GM19023 (cell line): Measurements from ENCODE around the gene TPST2.

Experiments used
- ATAC-seq: cut with Tn5 transposase; IDR thresholded peaks from one replicate; pipeline ENCODE4 v1.9.1; 2021; ENCODE audit warnings: mild to moderate bottlenecking, moderate library complexity; ENCODE audit not compliant: unreplicated experiment

TPST2 gene

DNA sequence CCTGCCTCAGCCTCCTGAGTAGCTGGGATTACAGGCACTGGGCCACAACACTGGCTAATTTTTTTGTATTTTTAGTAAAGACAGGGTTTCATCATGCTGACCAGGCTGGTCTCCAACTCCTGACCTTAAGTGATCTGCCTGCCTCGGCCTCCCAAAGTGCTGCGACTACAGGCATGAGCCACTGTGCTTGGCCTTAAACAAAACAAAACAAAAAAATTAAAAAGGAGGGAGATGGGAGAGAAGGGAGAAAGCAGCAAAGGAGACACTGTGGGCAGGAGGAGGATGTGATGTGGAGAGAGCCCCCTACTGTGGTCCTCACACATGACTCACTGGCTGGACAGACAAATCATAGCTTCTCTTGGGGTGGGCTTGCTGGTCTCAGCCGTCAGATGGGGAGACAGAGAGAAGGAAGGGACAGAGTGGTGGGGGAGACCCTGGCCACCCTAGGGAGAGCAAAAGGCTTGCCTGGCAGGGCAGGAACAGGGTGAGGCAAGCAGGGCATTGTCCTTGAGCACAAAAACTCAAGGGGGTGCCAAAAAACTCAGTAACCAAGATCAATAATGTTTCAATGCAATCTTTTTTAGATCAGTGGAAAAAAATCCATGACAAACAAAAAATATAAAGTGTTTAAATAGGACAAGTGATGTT, 31.6 kb downstream of the TPST2 start:
- ATAC-seq, result no peak

DNA sequence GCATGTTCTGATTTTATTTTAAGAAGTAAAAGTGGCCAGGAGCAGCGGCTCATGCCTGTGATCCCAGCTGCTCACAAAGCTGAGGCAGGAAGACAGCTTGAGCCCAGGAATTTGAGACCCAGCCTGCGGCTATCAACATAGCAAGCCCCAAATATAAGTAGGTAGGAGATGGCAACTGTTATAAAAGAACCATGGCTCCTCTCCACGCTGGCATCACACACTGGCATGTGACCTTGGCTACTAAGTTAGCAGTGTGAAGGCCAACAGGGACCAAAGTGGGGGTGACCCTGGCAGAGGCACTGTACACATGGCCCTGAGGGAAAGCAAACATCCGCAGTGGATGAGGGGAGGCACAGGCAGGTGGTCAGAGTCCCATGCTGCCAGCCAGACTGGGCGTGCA, 33.0 kb downstream of the TPST2 start:
- ATAC-seq, result no peak

- no peak for ATAC-seq
Observed at GRCh38 chr22:26555478-26555877, 34.5 kb downstream of the TPST2 start.

DNA sequence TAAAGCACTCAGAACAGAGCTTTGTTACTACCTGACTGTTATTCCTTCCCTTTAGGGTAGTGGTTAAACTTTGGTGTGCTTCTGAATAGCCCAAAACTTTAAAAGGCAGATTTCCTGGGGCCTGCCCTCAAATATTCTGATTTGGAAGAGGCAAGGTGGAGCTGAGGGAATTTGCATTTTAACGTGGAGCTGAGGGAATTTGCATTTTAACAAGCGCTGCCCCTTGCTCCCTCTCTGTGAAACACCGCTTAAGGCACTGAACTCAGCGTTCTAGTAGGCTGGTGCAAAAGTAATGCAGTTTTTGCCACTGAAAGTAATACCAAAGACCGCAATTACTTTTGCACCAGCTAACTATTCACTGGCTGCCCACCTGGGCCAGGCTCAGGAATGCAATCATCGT, 35.0 kb downstream of the TPST2 start:
- ATAC-seq, result no peak

DNA sequence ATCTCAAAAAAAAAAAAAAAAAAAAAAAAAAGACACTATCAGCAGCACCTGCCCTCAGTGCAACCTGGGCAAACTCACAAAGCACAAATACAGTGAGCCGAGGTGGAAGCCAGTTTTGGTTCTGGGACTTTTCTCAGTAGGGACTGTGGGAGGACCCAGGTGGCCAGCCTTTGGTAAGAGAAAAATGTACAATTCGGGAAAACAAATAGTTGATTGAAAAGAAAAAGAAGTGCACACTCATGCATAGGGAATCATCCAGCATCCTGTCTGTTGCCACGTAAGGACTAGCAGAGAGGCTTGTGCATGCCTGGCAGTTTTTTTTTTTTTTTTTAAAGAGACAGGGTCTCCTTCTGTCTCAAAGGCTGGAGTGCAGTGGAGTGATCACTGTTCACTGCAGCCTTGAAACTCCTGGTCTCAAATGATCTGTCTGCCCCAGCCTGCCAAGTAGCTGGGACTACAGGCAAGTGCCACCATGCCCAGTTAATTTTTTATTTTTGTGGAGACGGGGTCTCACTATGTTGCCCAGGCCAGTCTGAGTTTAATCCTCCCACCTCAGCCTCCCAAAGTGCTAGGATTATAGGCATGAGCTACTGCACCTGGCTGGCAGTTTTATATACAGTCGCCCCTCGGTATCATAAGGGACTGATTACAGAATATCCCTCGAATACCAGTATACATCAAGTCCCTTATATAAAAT, 36.7 kb downstream of the TPST2 start:
- no peak for ATAC-seq

DNA sequence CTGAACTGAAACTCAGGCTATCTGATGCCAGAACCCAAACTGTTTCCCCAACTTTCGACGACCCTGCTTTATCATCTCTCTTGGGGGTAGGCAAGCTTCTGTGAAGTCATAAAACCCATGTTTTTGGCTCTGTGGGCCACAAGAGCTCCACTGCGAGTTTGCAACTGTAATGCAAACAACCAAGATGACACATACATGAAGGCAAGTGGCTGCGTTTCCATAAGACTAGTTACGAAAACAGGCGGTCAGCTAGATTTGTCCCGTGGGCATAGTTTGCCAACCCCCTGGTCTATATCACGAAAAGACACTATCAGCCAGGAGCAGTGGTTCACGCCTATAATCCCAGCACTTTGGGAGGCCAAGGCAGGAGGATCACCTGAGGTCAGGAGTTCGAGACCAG, 37.5 kb downstream of the TPST2 start:
- no peak for ATAC-seq

GRCh38 chr22:26551568-26551967, 38.4 kb downstream of the TPST2 start:
- no peak for ATAC-seq

- ATAC-seq, result no peak
Observed at GRCh38 chr22:26550498-26551033, 39.4 kb downstream of the TPST2 start.

DNA sequence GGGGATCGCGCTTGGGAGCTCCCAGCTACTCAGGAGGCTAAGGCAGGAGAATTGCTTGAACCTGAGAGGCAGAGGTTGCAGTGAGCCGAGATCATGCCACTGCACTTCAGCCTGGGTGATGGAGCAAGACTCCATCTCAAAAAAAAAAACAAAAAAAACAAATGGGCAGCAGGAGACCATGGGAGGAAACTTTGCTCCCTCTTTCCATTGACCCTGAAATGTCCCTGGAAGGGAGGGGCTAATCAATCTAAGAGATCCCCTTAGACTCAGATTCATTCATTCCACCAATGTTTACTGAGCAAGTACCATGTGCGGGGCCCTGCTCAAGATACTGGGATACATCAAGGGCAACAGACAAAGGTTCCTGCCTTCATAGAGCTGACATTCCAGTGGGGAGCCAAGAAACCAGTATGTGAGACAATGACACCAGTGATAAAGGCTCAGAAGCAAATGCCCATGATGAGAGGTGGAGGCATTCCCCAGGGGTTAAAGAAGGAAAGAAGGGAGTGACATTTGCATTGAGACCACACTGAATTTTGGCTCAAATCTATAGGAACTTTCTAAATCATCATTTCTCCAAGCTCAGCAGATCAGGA, 39.9 kb downstream of the TPST2 start:
- ATAC-seq, result no peak

GRCh38 chr22:26548984-26549383, 40.9 kb downstream of the TPST2 start:
- no peak for ATAC-seq

DNA sequence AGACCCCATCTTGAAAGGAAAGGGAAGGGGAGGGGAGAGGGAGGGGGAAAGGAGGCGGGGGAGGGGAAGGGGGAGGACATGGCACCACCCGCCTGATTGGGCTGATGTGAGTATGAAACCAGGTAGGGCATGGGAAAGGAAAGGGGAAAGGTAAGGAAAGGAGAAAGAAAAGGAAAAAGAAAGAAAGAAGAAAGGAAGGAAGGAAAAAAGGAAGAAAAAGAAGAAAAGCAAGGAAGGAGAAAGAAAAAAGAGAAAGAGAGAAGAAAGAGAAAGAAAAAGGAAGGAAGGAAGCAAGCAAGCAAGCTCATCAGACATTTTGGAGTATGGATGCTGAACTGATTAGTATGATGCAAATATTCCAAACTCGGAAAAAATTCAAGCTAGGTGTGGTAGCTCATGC, 41.6 kb downstream of the TPST2 start:
- ATAC-seq, result no peak

- no peak for ATAC-seq
Observed at GRCh38 chr22:26547837-26548236, 42.1 kb downstream of the TPST2 start.

DNA sequence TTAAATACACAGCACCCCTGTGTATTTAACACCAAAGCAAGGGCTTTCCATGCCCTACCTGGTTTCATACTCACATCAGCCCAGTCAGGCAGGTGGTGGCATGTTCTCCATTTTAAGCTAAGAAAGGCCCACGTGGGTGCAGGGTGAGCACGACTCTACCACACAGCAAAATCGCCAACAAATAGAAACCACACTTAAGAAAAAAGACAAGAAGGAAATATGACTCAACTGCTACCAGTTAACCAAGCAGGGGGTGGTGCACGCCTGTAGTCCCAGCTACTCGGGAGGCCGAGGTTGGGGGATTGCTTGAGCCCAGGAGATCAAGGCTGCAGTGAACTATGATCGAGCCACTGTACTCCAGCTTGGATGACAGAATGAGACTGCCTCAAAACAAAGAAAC, 42.5 kb downstream of the TPST2 start:
- no peak for ATAC-seq

- no peak for ATAC-seq
Observed at GRCh38 chr22:26546282-26546681, 43.6 kb downstream of the TPST2 start.

GRCh38 chr22:26545827-26546226, 44.1 kb downstream of the TPST2 start:
- no peak for ATAC-seq

DNA sequence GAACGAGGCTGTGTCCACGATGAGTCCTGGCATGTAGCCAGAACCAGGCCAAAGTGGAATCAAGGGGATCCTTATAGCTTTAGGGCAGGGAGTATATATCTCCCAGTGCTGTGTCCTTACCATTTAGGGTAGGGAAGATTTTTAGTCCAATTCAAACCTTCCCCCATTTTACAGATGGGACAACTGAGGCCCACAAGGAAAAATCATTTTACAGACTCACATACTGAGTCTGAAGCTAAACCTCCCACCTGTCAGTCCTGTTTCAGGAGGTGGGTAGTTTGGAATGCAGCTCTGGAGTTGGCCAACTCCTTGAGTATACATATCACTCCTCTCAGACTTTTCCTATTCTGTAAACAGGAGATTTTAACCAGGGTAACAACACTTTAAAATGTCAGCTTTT, 44.5 kb downstream of the TPST2 start:
- no peak for ATAC-seq

DNA sequence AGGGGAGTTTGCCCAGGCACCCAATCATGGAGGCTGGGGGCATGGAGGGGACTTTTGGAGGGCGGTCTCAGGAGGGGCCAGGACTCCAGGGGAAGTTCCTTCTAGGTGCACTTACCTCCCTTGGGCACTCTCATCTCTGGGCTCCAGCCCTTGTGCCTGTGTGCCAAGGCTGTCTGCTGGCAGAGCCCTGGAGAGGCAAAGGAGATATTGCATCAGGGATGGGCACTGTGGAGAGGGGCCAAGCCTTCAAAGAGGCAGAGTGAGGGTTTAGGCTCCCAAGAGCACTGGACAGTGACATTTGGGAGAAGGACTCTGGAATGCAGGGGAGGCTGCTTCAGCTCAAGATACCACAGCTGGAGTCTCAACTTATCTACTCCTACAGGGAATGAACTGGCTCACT, 45.4 kb downstream of the TPST2 start:
- ATAC-seq, result no peak

GRCh38 chr22:26542831-26543230, 47.1 kb downstream of the TPST2 start:
- ATAC-seq, result no peak

DNA sequence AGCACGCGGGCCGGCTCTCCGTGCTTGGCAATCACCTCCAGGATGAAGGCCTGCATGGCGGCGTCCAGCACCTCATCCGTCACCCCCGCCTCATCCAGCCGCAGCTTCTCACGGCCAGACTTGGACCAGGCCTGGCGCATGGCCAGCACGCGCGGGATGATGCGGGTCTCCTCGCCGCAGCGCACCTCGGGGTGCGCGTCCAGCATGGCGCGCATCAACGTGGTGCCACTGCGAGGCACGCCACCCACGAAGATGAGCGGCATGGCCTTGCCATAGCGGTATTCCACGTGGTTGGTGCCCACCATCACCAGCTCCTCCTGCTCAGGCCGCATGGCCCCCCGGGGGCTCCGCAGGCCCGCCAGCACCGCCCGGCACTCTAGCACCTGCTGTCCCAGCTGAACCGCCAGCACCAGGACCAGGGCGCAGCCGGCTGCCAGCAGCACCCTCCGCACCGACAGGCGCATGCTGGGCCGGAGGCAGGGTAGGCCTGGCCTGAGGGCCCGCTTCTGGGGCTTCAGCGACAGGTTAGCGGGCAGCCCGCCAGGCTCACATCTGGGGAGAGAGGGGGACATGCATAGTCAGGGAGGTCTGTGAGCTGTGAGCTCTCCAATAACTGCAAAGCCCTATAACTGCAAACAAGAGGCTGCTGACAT, 48.6 kb downstream of the TPST2 start:
- ATAC-seq, result no peak

GRCh38 chr22:26540119-26540518, 49.8 kb downstream of the TPST2 start:
- ATAC-seq, result no peak

- ATAC-seq, result no peak
Observed at GRCh38 chr22:26536762-26537134, 53.2 kb downstream of the TPST2 start.
